Naive B cell (primary cell): Measurements from ENCODE around the gene RALGAPA2. TPM values are rescaled to one million over a fixed set of nuclear protein-coding genes. Genes with fewer than 3 reads are reported as not detected.

Source experiments
- ATAC-seq, 2 donors: fragments of 150-1000 bp; cut with Tn5 transposase; 2 replicates each; pipeline ENCODE4 v1.10.0; 2021; ENCODE audit warnings: low read depth in 2 of 2, mild to moderate bottlenecking in 2 of 2, moderate library complexity in 2 of 2
- DNase-seq: peaks from one replicate; pipeline ENCODE4 v3.0.0; 2022
- H3K27ac Mint-ChIP-seq, 6 donors: one replicate each; pipeline ENCODE4 v1.8.0; 2020 to 2022; ENCODE audit warnings: mild to moderate bottlenecking in 6 of 6, mixed read lengths in 6 of 6, moderate library complexity in 5 of 6, inconsistent platforms in 2 of 6
- H3K27me3 Mint-ChIP-seq, 3 donors: one replicate each; pipeline ENCODE4 v1.8.0; 2021 to 2022; ENCODE audit warnings: mixed read lengths in 3 of 3, mild to moderate bottlenecking in 1 of 3
- H3K36me3 Mint-ChIP-seq, 2 donors: one replicate each; pipeline ENCODE4 v1.8.0; 2020 to 2022; ENCODE audit warnings: mixed read lengths in 2 of 2, inconsistent platforms in 1 of 2, mild to moderate bottlenecking in 1 of 2
- H3K4me1 Mint-ChIP-seq, 3 donors: one replicate each; pipeline ENCODE4 v1.8.0; 2020 to 2022; ENCODE audit warnings: mixed read lengths in 3 of 3, inconsistent platforms in 1 of 3, mild to moderate bottlenecking in 1 of 3, moderate library complexity in 1 of 3
- H3K4me3 Mint-ChIP-seq, 8 donors: one replicate each; pipeline ENCODE4 v1.8.0; 2020 to 2022; ENCODE audit warnings: mild to moderate bottlenecking in 8 of 8, mixed read lengths in 8 of 8, moderate library complexity in 8 of 8, inconsistent platforms in 2 of 8
- H3K9me3 Mint-ChIP-seq, 7 donors: one replicate each; pipeline ENCODE4 v1.8.0; 2020 to 2022; ENCODE audit warnings: mixed read lengths in 7 of 7, mild to moderate bottlenecking in 5 of 7, inconsistent platforms in 2 of 7, moderate library complexity in 1 of 7
- polyA plus RNA-seq, 6 donors: library from polyadenylated mRNA; unstranded; fragments of 300-500 nt; fragmentation: Illumina TruSeq; gene quantifications; one replicate each; pipeline ENCODE4 v1.2.3, GENCODE V29; 2021; ENCODE audit warnings: low read depth in 6 of 6

RALGAPA2 gene
- polyA plus RNA-seq, 6 donors from 2014 or later: 3.6 to 7.3 (median 5.5) TPM

DNA sequence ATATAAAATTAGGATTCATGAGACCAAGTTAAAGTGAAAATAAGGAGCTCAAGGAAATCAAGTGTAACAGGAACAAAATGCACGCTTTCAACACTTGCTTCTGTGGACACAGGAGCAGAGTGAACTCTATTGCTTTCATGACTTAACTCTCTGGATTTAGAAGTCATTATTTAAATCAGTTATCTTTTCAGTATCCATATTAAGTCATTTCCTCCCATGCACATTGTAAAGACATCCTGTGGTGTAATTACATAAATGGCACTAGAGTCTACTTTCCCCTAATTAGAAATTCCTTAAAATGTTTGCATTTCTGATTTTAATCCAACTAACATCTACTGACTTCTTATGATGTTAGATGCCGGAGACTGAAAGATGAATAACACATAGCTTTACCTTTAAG lies 256.5 kb downstream of the RALGAPA2 start:
- DNase-seq (no peak), ATAC-seq (no peak)
- Mint-ChIP-seq H3K9me3 (no peaks in the 10 kb centered on the region), H3K4me1 (peaks cover 12 to 19% (median 16%) of the 10 kb centered on the region in 3 donors), H3K4me3 (no peak overlapping the region), H3K27me3 (no peaks in the 10 kb centered on the region), H3K27ac (no peak overlapping the region), H3K36me3 (peaks cover 7 to 10% of the 10 kb centered on the region in 2 donors)

DNA sequence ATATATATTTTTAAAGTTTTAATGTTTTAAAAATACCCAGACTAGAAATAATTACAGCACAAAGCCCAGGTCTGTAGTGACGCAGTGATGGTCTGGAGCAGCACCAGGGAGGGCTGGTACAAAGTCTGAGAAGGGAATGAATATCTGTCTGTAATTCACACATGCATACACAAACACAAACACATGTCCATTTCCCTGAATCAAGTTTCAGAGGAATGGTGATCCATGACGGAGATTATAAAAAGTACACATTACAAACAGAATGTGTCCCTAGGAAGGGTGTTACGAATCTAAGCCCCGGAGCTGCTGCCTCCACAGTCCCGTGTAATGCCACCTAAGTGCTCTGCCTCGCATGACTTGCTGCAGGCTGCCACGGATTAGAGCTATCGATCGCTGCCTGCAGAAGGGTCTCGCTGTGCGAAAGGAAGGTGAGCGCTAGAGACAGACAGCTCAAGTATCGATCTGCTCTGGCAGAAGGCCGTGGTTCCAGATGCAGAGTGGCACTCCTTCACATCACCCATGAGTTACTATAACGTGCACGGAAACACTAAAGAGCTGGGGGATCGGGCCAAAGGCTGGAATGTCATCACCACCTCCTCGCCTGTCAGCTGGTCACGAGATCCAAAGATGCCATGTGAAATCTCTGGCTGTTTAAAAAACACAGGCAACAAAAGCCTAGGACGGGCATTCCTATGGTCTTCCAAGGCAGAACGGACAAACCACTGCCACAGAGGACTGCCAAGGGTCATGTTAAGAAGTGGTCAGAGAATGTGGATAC lies 257.4 kb downstream of the RALGAPA2 start:
- Mint-ChIP-seq H3K9me3 (no peaks in the 10 kb centered on the region), H3K4me3 (no peak overlapping the region), H3K36me3 (peaks cover 7 to 10% of the 10 kb centered on the region in 2 donors), H3K27me3 (no peaks in the 10 kb centered on the region), H3K27ac (no peak overlapping the region), H3K4me1 (peaks cover 12 to 19% (median 16%) of the 10 kb centered on the region in 3 donors)
- DNase-seq (no peak), ATAC-seq (no peak)

DNA sequence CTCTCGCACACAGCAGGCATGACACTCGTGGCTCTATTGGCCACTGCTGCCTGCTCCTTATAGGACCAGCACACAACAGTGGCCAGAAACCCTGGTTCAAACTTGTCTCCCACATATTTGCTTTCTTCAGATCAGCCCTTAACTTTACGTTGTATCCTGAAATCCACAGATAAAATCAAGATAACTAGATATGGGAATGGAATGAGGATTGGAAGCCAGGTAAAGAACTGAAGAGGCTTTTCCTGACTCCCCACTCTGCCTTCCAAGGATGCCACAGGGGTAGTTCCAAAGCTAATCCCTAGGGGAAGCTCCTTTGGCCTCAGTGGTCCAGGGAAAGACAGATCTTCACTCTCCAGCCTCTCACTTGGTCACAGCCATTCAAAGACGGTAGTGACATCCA lies 258.1 kb downstream of the RALGAPA2 start:
- Mint-ChIP-seq H3K27me3 (no peaks in the 10 kb centered on the region), H3K9me3 (no peaks in the 10 kb centered on the region), H3K4me3 (no peak overlapping the region), H3K4me1 (peaks cover 12 to 19% (median 16%) of the 10 kb centered on the region in 3 donors), H3K27ac (no peak overlapping the region), H3K36me3 (peaks cover 7 to 10% of the 10 kb centered on the region in 2 donors)
- ATAC-seq (no peak), DNase-seq (no peak)

DNA sequence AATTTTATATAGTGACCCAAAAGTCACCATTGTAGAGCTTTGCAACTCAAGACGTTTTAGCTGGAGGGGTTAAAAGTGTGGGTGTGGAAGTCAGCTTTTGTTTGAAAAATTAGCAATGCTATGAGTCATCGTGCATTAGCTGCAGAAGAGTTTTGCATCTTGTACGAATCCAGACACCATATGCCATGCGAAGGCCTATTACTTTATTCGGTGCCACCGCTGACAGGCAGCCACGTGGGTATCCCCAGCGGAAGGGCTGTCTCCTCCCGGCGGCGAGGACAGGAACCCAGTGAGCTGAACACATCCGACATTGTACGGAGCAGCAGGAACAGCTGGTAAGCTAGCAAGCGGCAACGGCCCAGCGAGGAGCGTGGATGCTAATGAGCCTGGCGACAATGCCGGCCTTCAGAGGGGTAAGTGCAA lies 260.2 kb downstream of the RALGAPA2 start:
- ATAC-seq (peak; percentile 95 to 97), DNase-seq (peak; percentile 26)
- peaks cover under 1 to 10% of the 10 kb centered on the region in 2 donors for H3K36me3 Mint-ChIP-seq
- H3K27ac Mint-ChIP-seq: peak overlapping the region in 3 of 6 donors; percentile 8 to 86 (median 66)
- H3K9me3 Mint-ChIP-seq: no peaks in the 10 kb centered on the region
- no peaks in the 10 kb centered on the region for H3K27me3 Mint-ChIP-seq
- peak overlapping the region; percentile 50 to 90 (median 81) for H3K4me3 Mint-ChIP-seq
- H3K4me1 Mint-ChIP-seq: peaks cover 12 to 20% (median 16%) of the 10 kb centered on the region in 3 donors

DNA sequence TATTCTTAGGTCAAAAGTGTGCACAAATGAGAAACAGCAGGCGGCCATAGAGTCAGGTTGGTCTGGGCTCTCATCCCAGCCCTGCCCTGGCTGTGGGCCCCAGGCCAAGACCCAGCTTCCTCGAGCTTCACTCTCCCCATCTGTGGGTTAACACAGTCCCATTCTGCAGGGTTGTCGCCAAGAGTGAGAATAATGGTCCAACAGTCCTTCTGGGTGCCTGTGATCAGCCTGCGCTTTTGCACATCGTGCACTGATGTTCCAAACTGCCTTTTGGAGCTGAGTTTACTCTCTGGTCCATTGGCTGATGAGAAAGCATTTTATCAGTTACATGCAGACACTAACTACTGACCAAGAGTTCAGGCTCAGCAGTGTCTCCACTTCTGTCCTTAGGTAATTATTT lies 261.9 kb downstream of the RALGAPA2 start:
- no peak overlapping the region for H3K4me3 Mint-ChIP-seq
- ATAC-seq (no peak), DNase-seq (no peak)
- H3K36me3 Mint-ChIP-seq: peaks cover 0 to 4% of the 10 kb centered on the region in 2 donors
- no peaks in the 10 kb centered on the region for H3K27me3 Mint-ChIP-seq
- H3K4me1 Mint-ChIP-seq: peaks cover 22 to 37% (median 25%) of the 10 kb centered on the region in 3 donors
- no peak overlapping the region for H3K27ac Mint-ChIP-seq
- H3K9me3 Mint-ChIP-seq: no peaks in the 10 kb centered on the region

DNA sequence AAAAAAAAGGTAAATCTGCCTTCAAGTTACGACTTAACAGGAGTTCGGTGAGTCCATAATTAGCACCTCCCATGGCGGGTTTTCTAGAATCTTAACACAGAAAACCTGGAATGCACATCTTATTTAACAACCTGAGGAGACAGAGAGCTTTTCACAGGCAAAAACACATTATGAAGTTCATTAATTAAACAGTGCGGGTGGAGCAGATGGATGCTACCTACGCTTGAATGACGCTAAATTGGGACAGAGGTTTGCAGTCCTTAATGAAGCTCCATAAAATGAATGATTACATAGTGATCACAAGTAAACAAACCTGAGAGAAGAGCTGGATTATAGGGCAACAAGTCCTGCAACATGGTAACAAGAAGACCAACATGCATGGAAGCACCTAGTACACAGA lies 263.6 kb downstream of the RALGAPA2 start:
- Mint-ChIP-seq H3K27ac (no peak overlapping the region), H3K27me3 (no peaks in the 10 kb centered on the region), H3K4me1 (peaks cover 26 to 46% (median 32%) of the 10 kb centered on the region in 3 donors), H3K9me3 (no peaks in the 10 kb centered on the region), H3K36me3 (no peaks in the 10 kb centered on the region), H3K4me3 (no peak overlapping the region)
- ATAC-seq (no peak), DNase-seq (no peak)

DNA sequence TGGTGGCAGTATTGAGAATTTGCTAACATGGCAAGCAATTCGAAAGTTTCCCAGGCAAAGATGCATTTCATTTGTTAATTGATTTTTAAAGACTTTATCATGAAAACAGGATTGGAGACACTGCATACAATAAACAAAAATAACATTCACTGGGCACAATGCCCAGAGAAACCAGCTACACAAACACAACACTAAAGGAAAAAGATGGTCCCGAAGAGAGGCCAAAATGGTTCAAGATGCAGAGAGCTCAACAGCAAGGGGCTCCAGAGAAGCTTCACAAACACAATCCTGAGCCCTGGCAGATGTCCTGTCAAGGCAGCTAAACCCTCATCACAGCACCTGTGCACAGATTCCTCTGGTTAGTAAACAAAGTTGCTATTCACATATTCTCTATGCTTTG lies 265.2 kb downstream of the RALGAPA2 start:
- peaks cover 21 to 40% (median 27%) of the 10 kb centered on the region in 3 donors for H3K4me1 Mint-ChIP-seq
- ATAC-seq (no peak), DNase-seq (no peak)
- H3K27ac Mint-ChIP-seq: no peak overlapping the region
- H3K9me3 Mint-ChIP-seq: no peaks in the 10 kb centered on the region
- H3K36me3 Mint-ChIP-seq: no peaks in the 10 kb centered on the region
- no peaks in the 10 kb centered on the region for H3K27me3 Mint-ChIP-seq
- H3K4me3 Mint-ChIP-seq: no peak overlapping the region

DNA sequence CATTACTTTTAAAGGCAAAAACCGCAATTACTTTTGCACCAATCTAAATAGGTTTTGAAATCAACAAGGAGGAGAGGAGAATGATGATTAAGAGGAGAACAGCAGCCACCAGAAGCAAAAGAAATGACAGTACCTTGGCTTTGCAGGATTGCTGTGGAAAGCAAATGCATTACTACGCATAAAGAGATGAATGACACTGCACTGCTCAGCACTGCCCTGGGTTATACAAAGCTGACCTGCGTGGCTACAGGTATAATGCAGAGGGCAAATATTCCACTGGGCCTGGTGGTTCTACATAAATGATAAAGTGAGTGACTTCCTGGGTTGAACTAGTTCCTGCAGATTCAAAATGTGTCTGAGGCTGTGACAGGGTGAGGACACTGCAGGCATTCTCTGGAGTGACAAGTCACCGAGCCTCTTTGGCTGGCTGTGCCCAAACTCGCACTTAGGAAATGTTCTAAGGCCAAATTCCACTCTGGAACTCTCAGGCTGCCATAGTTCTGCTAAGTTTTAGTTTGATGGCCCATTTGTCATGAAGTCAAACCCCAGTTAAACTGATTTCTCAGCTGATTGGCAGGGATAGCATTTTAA lies 265.9 kb downstream of the RALGAPA2 start:
- no peaks in the 10 kb centered on the region for H3K36me3 Mint-ChIP-seq
- H3K4me3 Mint-ChIP-seq: no peak overlapping the region
- DNase-seq (no peak), ATAC-seq (no peak)
- H3K27me3 Mint-ChIP-seq: no peaks in the 10 kb centered on the region
- H3K9me3 Mint-ChIP-seq: no peaks in the 10 kb centered on the region
- peaks cover 21 to 36% (median 24%) of the 10 kb centered on the region in 3 donors for H3K4me1 Mint-ChIP-seq
- H3K27ac Mint-ChIP-seq: peak overlapping the region in 3 of 6 donors; percentile 3 to 83 (median 57)

DNA sequence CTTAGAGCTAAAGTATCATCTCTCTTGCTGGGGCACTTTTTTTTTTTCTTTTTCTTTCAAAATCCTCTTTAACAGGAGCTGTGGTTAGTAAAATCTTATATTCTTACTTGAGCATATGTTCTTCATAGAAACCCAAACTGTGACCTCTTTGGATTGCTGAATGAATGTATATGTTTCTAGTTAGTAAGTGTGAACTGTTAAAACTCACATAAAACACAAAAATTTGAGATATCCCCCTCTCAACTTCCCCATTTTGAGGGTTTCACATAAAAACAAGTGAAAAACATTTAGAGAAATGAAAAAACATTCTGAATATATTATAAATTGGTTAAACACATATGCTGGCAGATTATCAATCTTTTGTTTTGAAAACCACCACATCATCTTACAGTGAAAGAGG lies 266.4 kb downstream of the RALGAPA2 start:
- DNase-seq: no peak
- no peak for ATAC-seq
- H3K27ac Mint-ChIP-seq: peak overlapping the region in 3 of 6 donors; percentile 3 to 83 (median 57)
- no peaks in the 10 kb centered on the region for H3K27me3 Mint-ChIP-seq
- H3K36me3 Mint-ChIP-seq: no peaks in the 10 kb centered on the region
- H3K4me1 Mint-ChIP-seq: peaks cover 21 to 36% (median 24%) of the 10 kb centered on the region in 3 donors
- no peaks in the 10 kb centered on the region for H3K9me3 Mint-ChIP-seq
- no peak overlapping the region for H3K4me3 Mint-ChIP-seq

DNA sequence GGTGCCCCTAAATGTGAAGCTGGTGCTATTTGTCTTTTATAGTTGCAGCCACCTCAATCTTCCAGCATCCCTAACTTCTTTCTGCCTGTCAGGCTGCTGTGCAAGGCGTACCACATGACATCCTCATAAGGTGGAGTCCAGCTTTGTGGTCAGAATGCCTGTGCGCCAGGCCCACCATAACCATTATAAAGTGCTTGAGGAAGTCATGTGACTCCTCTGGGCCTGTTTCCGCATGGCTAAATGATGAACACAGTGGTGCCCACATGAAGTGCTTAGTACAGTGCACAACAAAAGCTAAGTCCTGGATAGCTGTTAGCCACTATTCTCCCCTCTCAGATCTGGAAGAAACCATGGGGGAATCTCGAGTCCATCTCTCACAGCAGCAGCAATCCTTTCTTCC lies 268.9 kb downstream of the RALGAPA2 start:
- peak overlapping the region in 1 of 6 donors; percentile 16 for H3K27ac Mint-ChIP-seq
- no peaks in the 10 kb centered on the region for H3K27me3 Mint-ChIP-seq
- peaks cover 0 to 6% of the 10 kb centered on the region in 2 donors for H3K36me3 Mint-ChIP-seq
- peaks cover 21 to 36% (median 24%) of the 10 kb centered on the region in 3 donors for H3K4me1 Mint-ChIP-seq
- peak in 1 of 2 donors; percentile 37 for ATAC-seq
- no peaks in the 10 kb centered on the region for H3K9me3 Mint-ChIP-seq
- DNase-seq: no peak
- peak overlapping the region in 1 of 8 donors; percentile 3 for H3K4me3 Mint-ChIP-seq

DNA sequence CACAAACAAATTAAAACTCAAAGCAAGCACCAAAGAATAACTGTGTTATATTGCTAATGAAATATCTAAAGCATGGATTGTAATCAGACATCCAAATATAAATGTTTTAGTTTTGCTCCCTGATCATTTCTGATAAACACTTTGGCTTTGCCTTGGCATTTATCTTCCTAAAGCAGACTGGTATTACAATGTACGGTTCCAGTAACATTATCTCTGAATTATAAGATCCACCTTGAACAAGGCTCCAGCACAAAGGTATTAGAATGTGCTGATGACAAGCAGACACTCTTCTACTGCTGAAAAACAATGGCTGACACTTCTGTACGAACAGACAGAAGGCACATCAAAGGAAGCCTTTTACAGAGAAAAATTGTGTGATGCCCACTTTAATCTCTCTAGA lies 270.0 kb downstream of the RALGAPA2 start:
- H3K36me3 Mint-ChIP-seq: peaks cover 5 to 6% of the 10 kb centered on the region in 2 donors
- no peak overlapping the region for H3K4me3 Mint-ChIP-seq
- no peaks in the 10 kb centered on the region for H3K27me3 Mint-ChIP-seq
- ATAC-seq: no peak
- DNase-seq: no peak
- no peak overlapping the region for H3K27ac Mint-ChIP-seq
- peaks cover 21 to 36% (median 28%) of the 10 kb centered on the region in 3 donors for H3K4me1 Mint-ChIP-seq
- no peaks in the 10 kb centered on the region for H3K9me3 Mint-ChIP-seq

DNA sequence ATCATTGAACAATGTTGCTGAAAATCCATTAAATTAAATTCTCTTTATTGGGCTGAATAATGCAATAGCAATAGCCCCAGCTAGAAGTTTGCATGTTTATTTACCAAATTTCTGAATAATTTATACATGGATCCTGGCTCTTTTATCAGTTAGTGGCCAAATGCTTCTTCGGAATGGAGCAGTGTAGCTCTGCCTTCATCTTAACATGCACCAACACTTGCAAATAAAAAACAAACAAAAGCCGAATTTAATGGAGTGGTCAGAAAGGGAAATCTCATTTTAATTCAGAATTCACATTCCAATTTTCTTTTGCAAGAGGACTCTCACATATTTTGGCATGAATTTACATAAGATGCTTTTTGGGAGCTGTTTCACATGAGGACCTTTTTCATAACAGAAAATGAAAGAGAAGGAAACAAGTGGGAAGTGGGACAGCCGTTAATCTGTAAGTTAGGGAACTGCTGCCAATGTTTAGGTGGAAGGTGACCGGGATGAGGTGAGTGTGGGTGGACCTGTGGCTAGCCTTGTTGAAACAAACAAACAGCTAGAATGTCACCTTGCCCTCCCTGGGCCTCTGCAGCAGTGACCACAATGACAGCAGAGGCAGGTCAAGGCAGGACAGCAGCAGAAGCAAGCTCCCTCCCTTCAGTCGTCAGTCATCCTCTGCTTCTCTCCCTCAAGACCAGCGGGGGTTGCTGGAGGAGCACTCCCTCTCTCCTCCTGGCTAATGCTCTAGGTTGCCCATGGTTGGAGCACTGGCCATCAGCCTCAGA lies 271.4 kb downstream of the RALGAPA2 start:
- Mint-ChIP-seq H3K27ac (no peak overlapping the region), H3K9me3 (no peaks in the 10 kb centered on the region), H3K36me3 (peaks cover 6 to 9% of the 10 kb centered on the region in 2 donors), H3K4me3 (peak overlapping the region in 1 of 8 donors; percentile 66), H3K27me3 (no peaks in the 10 kb centered on the region), H3K4me1 (peaks cover 15 to 25% (median 23%) of the 10 kb centered on the region in 3 donors)
- DNase-seq: no peak
- ATAC-seq: no peak

DNA sequence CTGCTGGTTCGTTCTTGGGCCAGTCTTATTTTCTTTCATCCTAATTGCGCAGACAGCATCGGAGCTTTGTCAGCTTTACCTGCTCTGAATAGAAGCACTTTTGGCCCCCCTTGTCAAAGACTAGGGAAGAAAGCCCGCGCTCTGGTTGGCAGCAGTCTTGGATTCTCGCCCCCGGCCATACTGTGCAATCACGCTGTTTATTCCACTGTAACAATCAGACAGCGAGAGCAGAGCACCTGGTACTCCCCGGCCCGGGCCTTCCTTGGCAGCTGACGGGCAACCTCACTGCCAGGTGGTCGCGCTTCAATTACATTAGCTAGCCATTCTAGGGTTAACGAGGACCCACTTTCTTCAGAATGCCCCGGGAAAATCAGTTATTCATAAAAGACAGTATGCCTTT lies 272.0 kb downstream of the RALGAPA2 start:
- no peak for ATAC-seq
- peaks cover 12 to 21% (median 18%) of the 10 kb centered on the region in 3 donors for H3K4me1 Mint-ChIP-seq
- no peaks in the 10 kb centered on the region for H3K9me3 Mint-ChIP-seq
- H3K36me3 Mint-ChIP-seq: peaks cover 6 to 9% of the 10 kb centered on the region in 2 donors
- H3K27me3 Mint-ChIP-seq: no peaks in the 10 kb centered on the region
- no peak overlapping the region for H3K27ac Mint-ChIP-seq
- no peak overlapping the region for H3K4me3 Mint-ChIP-seq
- DNase-seq: no peak
